Activated CD4-positive, alpha-beta T cell treated with anti-CD3 and anti-CD28 coated beads, Interleukin-2, Interleukin-6, amounts not matched to agents 100 ng/mL and 50 ng/mL, durations not matched to agents 16 hours and 8 hours (primary cell): ENCODE results near the gene OR10AD1.
"Not testable (repeated sequence)": the region's sequence is repeated elsewhere in the genome, so short reads cannot be mapped to it uniquely, and the experiment has no call there.

ENCODE experiments used
- DNase-seq: peaks from one replicate; pipeline ENCODE4 v3.0.0-alpha.2; 2020

OR10AD1 gene

DNA sequence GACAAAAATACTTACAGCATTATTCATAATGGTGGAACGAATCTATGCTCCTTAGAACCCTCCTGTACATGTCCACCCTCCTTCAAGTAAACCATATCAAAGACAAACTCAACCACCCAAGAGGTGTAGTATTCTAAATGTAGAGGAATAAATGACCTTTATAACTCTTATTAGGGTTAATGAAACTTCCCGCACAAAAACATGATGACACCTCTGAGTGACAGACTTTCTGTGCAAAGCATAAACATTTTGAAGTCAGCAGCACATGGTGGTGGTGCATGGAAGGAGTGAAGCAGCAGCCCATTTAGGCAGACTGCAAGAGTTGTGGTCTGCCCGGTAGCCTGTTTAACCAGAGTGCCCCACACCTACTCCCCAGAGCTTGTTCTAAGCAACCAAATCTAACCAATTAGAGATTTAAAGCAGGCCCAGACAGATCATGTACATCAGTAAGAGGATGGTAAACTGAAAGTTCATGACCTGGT is 45.2 kb downstream of the OR10AD1 start:
- no peak for DNase-seq

- peak; percentile 99 for DNase-seq
Measured at GRCh38 chr12:48157018-48157888, 45.8 kb downstream of the OR10AD1 start, which contains the start of gene ASB8. Gene ASB8 (minus strand): TSS chr12:48157515. CDS start chr12:48153496, 4,019 bp downstream.

GRCh38 chr12:48156652-48157017 is 46.5 kb downstream of the OR10AD1 start:
- no peak for DNase-seq

GRCh38 chr12:48155786-48156185 is 47.3 kb downstream of the OR10AD1 start:
- DNase-seq: not testable (repeated sequence)
